ENCODE data around the gene MOSMO.
"Not testable (repeated sequence)": the region's sequence is repeated elsewhere in the genome, so short reads cannot be mapped to it uniquely, and the experiment has no call there.

Gene MOSMO

DNA sequence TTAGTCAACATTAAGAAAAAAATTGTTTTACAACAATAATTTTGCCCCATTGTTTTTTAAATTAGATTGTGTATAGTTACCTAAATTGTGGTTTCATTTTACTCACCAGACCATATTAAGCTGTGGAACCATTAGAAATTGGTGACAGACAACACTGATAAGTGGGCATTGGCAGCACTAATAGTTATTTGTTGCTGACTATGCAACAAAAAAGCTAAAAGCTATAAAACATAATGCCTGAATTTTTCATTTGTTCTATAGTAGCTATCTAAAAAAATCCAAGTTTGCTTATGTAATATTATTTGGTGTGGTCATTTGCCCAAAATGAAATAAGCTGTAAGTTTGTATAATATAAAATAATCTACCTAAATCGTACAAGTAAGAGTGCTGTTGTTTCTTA lies 70.7 kb downstream of the MOSMO start:
- no peak overlapping the region for H3K4me3 ChIP-seq (ENCODE audit: low read length)
- TF ChIP-seq ZNF274 (IDR thresholded peaks at IDR 0.05; ENCODE audit: low read depth, low read length) = no peak

DNA sequence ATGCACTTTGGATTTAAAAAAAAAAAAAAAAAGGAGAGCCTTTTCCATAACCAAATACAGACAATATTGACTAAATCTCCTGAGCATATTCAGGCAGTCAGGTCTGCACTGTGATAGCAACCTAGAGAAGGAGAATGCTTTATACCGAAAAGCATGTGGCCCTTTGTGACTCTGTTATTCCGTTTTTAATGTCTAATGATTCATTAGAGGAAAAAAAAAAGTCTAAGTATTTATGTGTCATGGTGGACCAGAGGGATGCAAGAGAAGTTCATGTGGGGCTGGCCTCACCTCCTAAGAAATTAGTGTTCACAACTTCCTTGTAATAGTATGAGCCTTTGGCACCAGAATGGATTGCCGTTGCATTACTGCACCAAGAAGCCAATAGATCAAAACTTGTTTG lies 73.1 kb downstream of the MOSMO start:
- no peak overlapping the region for H3K4me3 ChIP-seq (ENCODE audit: low read length)
- no peak for TF ChIP-seq ZNF274 (IDR thresholded peaks at IDR 0.05; ENCODE audit: low read depth, low read length)

DNA sequence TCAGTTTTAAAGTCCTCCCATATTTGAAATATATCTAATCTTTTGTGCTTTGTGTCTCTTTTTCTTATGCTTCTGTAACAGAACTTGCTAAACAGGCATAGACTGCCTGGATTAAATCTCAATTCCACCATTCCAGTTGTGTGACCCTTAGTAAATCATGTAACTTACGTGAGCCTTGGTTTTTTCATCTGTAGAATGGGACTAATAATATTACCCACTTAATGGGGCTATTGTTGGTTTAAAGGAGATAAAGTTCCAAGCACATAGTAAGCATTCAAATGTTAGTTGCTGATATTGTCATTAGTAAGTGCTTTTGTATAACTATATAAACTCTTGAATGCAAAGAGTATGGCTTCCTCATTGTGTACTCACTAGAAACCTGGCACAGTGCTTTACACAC lies 78.5 kb downstream of the MOSMO start:
- no peak overlapping the region for H3K4me3 ChIP-seq (ENCODE audit: low read length)
- no peak for TF ChIP-seq ZNF274 (IDR thresholded peaks at IDR 0.05; ENCODE audit: low read depth, low read length)

DNA sequence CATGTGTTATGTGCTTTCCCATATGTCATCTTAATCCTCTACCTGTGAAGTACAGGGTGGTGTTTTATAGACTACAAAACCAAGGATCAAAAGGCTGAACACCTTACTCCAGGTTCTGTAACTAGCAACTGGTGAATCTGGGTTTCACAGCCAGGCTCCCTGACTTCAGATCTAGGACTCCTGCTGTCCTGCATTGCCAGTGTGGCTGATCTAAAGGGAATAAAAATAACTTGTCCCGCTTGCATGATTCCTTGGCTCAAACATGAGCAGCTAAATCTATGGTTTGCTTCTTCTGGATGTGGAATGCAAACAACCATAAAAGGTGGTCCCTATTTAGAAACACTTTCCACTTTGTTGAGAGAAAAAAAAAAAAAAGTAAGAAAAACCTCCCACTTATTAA lies 80.7 kb downstream of the MOSMO start:
- H3K4me3 ChIP-seq (ENCODE audit: low read length) = no peak overlapping the region
- TF ChIP-seq ZNF274 (IDR thresholded peaks at IDR 0.05; ENCODE audit: low read depth, low read length) = no peak

DNA sequence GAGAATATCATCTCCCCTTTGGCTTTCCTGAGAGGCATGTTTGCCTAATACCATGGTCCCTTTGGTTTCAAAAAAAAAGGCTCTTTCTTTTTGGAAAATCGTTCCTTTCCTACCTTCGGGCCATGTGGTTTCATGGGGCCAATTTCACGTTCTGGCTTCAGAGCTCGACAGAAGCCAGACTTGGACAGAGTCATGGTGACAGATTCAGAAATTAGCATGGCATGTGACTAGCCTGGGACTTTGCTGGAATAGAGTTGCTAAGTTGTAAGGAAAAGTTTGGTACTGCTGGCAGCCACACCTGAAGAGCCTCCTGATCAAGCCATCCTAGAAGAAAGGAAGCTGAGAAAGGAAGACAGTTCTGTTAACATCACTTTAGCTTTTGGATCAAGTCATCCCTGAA lies 82.0 kb downstream of the MOSMO start:
- no peak for TF ChIP-seq ZNF274 (IDR thresholded peaks at IDR 0.05; ENCODE audit: low read depth, low read length)
- H3K4me3 ChIP-seq (ENCODE audit: low read length) = no peak overlapping the region

DNA sequence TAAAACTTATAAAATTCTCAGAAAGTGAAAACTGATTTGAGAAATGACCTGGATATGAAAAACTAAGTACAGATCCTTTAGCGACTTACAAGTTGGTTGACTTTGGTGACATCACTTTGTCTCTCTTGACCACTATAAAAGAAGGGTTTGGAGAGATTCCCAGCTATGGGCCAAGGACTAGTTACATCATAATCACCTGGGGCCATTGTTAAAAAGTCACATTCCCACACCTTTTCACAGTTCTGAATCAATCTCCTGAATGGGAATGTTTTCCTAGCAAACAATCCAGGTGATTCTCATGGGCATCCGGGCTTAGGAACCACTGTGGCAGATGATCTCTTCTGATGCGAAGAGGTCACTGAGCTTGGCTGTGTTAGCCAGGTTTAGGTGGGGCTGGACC lies 83.8 kb downstream of the MOSMO start:
- TF ChIP-seq ZNF274 (IDR thresholded peaks at IDR 0.05; ENCODE audit: low read depth, low read length) = no peak
- no peak overlapping the region for H3K4me3 ChIP-seq (ENCODE audit: low read length)

DNA sequence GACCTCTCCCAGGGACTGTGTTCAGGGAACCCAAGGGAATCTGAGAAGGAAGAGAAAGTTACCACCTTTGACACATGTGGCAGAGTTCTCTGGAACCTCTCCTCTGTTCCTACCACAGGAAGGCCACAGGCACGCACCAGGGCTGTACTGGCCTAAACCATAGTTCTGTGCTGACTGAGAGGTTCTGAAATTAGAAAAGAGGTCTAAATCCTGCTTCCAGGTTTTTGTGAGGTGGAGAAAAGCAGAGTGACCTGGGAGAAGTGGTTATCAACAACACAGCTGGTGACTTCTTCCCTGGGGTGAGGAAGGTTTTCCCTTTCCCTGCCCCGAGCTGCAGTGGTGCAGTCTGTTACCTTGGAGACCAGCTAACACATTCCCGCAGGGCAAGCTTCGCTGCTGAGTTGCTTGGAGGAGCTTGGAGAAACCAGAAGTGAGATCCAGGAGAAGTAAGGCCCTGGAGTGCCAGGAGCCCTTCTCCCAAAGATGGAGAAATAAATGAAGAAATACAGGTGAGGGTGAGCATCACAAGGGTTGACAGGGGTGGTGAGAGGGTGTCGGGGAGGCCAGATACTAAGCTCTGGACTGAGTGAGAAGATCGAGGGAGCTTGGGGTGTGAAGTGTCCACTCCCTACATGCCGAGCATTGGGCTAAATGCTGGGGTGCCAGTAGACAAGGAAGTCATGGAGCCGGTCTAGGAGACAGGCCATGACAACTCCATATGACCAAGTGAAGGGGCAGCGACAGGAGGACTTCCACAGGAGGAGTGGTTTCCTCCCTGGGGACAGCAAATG lies 84.4 kb downstream of the MOSMO start, which contains the start of gene VWA3A:
VWA3A (plus strand) TSS at position 399 of the 791 bp plus-strand sequence; CDS start at position 496, 97 bp downstream.
- H3K4me3 ChIP-seq (ENCODE audit: low read length) = no peak within 1 kb of the TSS
- no peak for TF ChIP-seq ZNF274 (IDR thresholded peaks at IDR 0.05; ENCODE audit: low read depth, low read length)

DNA sequence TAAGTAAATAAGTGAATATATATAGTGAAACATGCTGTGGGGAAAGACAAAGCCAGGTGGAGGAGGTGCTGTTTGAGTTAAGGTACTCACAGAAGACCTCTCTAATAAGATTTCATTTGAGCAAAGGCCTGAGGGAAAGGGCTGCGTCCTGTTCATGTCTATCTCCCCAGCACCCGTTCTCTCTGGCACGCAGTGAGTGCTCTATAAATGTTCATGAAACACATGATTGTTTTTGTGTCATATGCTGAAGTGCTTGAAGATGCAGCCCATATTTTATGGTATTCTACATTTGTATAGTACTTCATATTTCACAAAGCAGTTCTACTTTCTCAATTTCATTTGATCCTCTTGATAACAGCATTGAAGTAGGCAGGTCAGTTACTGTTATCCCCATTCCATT lies 85.4 kb downstream of the MOSMO start:
- no peak for TF ChIP-seq ZNF274 (IDR thresholded peaks at IDR 0.05; ENCODE audit: low read depth, low read length)
- no peak overlapping the region for H3K4me3 ChIP-seq (ENCODE audit: low read length)

DNA sequence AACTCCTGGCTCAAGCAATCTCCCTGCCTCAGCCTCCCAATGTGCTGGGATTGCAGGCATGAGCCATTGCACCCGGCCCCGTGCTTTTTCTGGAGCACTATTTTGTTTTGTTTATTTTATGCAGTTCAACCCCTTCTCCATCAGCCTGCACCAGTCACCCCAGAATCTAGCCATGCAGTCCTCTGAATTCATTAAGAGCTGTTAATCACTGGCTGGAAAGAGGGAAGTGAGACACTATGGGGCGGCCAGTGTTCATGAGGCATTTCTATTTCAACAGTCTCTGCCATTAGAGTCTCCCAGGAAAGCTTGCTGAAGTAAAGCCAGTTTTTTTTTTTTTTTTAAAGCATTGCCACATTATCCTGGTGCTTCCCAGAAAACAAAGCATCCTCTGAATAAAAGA lies 86.1 kb downstream of the MOSMO start:
- no peak for TF ChIP-seq ZNF274 (IDR thresholded peaks at IDR 0.05; ENCODE audit: low read depth, low read length)
- H3K4me3 ChIP-seq (ENCODE audit: low read length) = no peak overlapping the region

DNA sequence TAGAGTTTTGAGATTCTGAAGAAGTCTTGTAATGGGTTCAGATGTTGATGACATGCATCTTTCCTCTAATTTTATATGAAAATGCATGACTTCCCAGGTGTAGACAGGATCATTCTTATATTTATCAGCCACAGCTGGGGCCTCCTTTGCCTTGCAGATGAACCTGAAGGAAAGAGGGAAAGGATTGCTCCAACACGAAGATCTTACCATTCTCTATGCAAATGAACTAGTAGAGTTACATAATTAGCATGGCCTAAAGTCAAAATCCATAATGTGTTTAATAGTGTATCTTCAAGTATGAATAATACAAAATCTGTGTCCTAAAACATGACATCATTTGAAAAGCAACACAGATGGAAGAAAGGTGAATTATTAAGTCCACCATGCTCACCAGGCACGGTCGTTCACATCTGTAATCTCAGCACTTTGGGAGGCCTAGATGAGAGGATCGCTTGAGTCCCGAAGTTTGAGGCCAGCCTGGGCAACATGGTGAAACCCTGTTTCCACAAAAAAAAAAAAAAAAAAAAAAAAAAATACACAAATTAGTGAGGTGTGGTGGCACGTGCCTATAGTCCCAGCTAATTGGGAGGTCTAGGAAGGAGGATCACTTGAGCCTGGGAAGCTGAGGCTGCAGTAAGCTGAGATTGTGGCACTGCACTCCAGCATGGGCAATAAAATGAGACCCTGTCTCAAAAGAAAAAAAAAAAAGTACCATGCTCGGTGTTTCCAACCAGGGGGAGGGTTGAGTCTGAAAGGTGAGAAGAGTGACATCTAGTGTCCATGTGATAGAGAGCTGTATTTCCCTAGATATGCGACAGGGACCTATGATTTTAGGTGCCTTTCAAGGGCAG lies 90.7 kb downstream of the MOSMO start:
- TF ChIP-seq ZNF274 (IDR thresholded peaks at IDR 0.05; ENCODE audit: low read depth, low read length) = no peak
- H3K4me3 ChIP-seq (ENCODE audit: low read length) = no peak overlapping the region; the same call in 1 of the 2 replicates

DNA sequence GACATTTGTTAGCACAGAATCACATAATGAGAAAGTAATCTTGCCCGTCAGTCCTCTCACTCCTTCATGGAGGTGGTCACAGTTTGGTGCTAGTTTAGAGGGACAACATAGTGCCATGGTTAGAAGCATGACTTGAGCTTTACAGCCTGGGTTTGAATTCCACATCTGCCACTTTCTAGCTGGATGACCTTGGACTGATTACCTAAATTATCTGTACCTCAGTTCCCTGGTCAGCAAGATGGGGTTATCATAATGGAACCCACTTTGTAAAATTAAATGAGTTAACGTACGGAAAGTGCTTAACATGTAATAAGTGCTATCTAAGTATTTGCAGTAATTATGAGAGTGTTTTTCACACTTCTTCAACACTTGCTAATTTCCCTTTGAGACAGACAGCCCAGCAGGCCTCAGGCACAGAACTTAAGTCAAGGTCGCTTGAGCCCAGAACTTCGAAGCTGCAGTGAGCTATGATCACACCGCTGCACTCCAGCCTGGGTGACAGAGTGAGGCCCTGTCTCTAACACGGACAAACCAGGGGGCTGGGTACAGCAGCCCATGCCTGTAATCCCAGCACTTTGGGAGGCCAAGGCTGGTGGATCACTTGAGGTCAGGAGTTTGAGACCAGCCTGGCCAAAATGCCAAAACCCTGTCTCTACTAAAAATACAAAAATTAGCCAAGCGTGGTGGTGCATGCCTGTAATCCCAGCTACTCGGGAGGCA lies 91.5 kb downstream of the MOSMO start:
- no peak overlapping the region for H3K4me3 ChIP-seq (ENCODE audit: low read length)
- no peak for TF ChIP-seq ZNF274 (IDR thresholded peaks at IDR 0.05; ENCODE audit: low read depth, low read length)

DNA sequence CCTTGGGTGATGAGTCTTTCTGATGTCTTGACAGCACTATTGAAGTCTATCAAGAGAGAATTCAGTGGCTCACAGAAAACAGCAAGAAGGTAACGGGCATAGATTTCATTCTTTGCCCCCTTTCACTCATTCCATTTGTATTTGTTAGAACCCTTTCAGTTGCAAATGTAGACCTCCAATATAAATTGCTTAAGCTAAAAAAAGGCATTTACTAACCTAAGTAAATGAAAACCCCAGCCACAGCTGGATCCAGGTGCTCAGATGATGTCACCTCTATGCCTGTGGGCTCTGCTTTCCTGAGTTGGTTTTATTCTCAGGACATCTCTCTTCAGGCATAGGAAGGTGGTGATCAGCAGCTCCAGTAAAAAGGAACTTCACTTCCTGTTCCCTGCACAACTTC lies 95.5 kb downstream of the MOSMO start:
- H3K4me3 ChIP-seq (ENCODE audit: low read length) = no peak overlapping the region
- TF ChIP-seq ZNF274 (IDR thresholded peaks at IDR 0.05; ENCODE audit: low read depth, low read length) = no peak

DNA sequence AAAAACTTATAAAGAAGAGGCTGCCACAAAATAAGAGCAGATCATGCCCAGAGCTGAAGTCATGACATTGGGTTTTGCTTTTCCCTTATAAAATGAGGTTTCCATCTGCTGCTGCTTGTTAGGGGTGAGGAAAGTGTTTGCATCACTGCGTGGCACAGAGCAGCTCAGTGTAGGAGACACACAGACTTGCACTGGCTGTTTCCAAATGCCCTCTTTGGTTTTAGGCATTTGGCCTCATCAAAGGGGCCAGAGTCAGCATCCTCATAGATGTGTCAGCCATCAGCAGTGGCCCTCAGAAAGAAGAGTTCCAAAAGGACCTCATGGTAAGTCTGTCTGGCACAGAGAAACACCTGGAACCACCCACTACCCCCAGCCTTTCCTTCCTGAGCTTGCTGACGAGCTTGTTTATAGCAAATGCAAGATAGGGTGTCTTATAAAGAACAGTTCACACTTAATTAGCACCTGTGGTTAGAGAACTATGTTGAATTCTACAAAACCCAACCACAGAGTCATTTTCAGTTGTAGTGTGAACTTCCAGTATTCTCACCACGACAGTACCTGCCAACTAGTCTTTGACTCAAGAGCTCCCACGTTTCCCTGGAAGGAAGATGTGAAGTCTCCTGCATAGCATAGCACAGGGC lies 101.5 kb downstream of the MOSMO start:
- TF ChIP-seq ZNF274 (IDR thresholded peaks at IDR 0.05; ENCODE audit: low read depth, low read length) = no peak

DNA sequence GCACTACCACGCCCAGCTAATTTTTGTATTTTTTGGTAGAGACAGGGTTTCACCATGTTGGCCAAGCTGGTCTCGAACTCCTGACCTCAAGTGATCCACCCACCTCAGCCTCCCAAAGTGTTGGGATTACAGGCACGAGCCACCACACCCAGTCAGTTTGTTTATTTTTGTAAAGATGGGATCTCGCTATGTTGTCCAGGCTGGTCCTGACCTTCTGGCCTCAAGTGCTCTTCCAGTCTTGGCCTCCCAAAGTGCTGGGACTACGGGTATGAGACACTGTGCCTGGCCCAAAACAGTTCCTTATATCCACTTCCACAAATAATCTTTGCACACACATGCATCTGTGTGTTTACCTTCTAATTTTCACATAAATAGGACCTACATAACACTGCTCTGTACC lies 103.7 kb downstream of the MOSMO start:
- H3K4me3 ChIP-seq (ENCODE audit: low read length) = not testable (repeated sequence)

More for the DNA sequence above, 101.5 kb downstream of the MOSMO start:
- H3K4me3 ChIP-seq (ENCODE audit: low read length) = no peak overlapping the region

Data from GM08714 (cell line).